IMR-90 (cell line): Measurements from ENCODE around the gene LUC7L. TPM values are rescaled to one million over a fixed set of nuclear protein-coding genes. Genes with fewer than 3 reads are reported as not detected.
"Not testable (repeated sequence)": the region's sequence is repeated elsewhere in the genome, so short reads cannot be mapped to it uniquely, and the experiment has no call there.

Source experiments
- ATAC-seq: fragments of 200-7000 bp; cut with Tn5 transposase; 2 replicates; pipeline ENCODE4 v1.9.1; 2020; ENCODE audit warnings: low read depth, mild to moderate bottlenecking, moderate library complexity
- BruUV-seq: library from RNA; stranded (reverse); fragments of 400-500 nt; replicated peaks from 2 replicates; lab custom pipeline; 2021; lab: Mats Ljungman, UMichigan
- CTCF ChIA-PET: fragments of 300-600 bp; formaldehyde crosslinking; extraction: SDS; loops from one replicate; lab custom pipeline; 2021; ENCODE audit warnings: antibody characterized with exemption; lab: Yijun Ruan, JAX
- POLR2A ChIA-PET: fragments of 300-600 bp; sonication (Branson Sonifier 250); formaldehyde crosslinking; loops from one replicate; lab custom pipeline; 2022; ENCODE audit warnings: antibody characterized with exemption; ENCODE audit not compliant: unreplicated experiment; lab: Charles Lee
- DNase-seq: peaks from one replicate; pipeline ENCODE4 v3.0.0; 2013
- H2AFZ ChIP-seq: replicated peaks from 2 replicates; pipeline ENCODE3; 2013; ENCODE audit warnings: low read length, mild to moderate bottlenecking; ENCODE audit not compliant: poor library complexity
- H2AK5ac ChIP-seq: 2 replicates; pipeline ENCODE4 v1.6.1; 2013; ENCODE audit warnings: low read depth, low read length, inconsistent platforms
- H2AK9ac ChIP-seq: replicated peaks from 2 replicates; pipeline ENCODE3; 2013; ENCODE audit warnings: mild to moderate bottlenecking, low read depth, low read length, moderate library complexity; ENCODE audit not compliant: poor library complexity
- H2BK120ac ChIP-seq: 2 replicates; pipeline ENCODE4 v1.6.1; 2013; ENCODE audit warnings: low read depth, low read length, inconsistent platforms
- H2BK15ac ChIP-seq: 3 replicates; pipeline ENCODE4 v1.6.1; 2013; ENCODE audit warnings: low read depth, low read length, inconsistent platforms
- H2BK20ac ChIP-seq: 2 replicates; pipeline ENCODE4 v1.6.1; 2013; ENCODE audit warnings: low read depth, mild to moderate bottlenecking, inconsistent platforms, low read length, moderate library complexity
- H2BK5ac ChIP-seq: 2 replicates; pipeline ENCODE4 v1.6.1; 2013; ENCODE audit warnings: mild to moderate bottlenecking, low read depth, low read length, inconsistent platforms; ENCODE audit not compliant: poor library complexity, severe bottlenecking
- H3K14ac ChIP-seq: replicated peaks from 2 replicates; pipeline ENCODE4 v1.6.1; 2013; ENCODE audit warnings: low read depth, low read length, inconsistent platforms
- H3K18ac ChIP-seq: 2 replicates; pipeline ENCODE4 v1.6.1; 2013; ENCODE audit warnings: low read depth, low read length, control low read depth
- H3K23ac ChIP-seq: 2 replicates; pipeline ENCODE4 v1.6.1; 2013; ENCODE audit warnings: low read depth, low read length, inconsistent platforms
- H3K27ac ChIP-seq: 2 replicates; pipeline ENCODE4 v1.5.1; 2013; ENCODE audit warnings: mild to moderate bottlenecking, control low read depth, low read length; ENCODE audit not compliant: insufficient read depth
- H3K27me3 ChIP-seq: 2 replicates; pipeline ENCODE4 v1.6.1; 2013; ENCODE audit warnings: low read length; ENCODE audit not compliant: control insufficient read depth, insufficient read depth
- H3K36me3 ChIP-seq: 2 replicates; pipeline ENCODE4 v1.6.1; 2013; ENCODE audit warnings: low read length, mixed read lengths; ENCODE audit not compliant: control insufficient read depth, insufficient read depth
- H3K4ac ChIP-seq: 2 replicates; pipeline ENCODE4 v1.6.1; 2013; ENCODE audit warnings: low read depth, low read length, inconsistent platforms
- H3K4me1 ChIP-seq: 2 replicates; pipeline ENCODE4 v1.6.1; 2013; ENCODE audit warnings: low read length, mixed read lengths; ENCODE audit not compliant: control insufficient read depth, insufficient read depth
- H3K4me2 ChIP-seq: 2 replicates; pipeline ENCODE4 v1.6.1; 2013; ENCODE audit warnings: low read depth, mild to moderate bottlenecking, control low read depth, low read length, moderate library complexity
- H3K4me3 ChIP-seq: 2 replicates; pipeline ENCODE4 v1.5.1; 2013; ENCODE audit warnings: low read depth, mild to moderate bottlenecking, control low read depth, low read length, moderate library complexity; ENCODE audit not compliant: insufficient read depth
- H3K56ac ChIP-seq: 2 replicates; pipeline ENCODE4 v1.6.1; 2013; ENCODE audit warnings: low read length, inconsistent platforms; ENCODE audit not compliant: insufficient read depth; ENCODE audit errors: extremely low read depth
- H3K79me1 ChIP-seq, 2 experiments: 2 replicates each; pipeline ENCODE4 v1.6.1; 2013; ENCODE audit warnings: low read length in 2 of 2, inconsistent platforms in 1 of 2, low read depth in 1 of 2
- H3K9ac ChIP-seq: 2 replicates; pipeline ENCODE4 v1.6.1; 2013; ENCODE audit warnings: low read depth, low read length, control low read depth
- H3K9me1 ChIP-seq: 2 replicates; pipeline ENCODE4 v1.6.1; 2013; ENCODE audit warnings: low read length, inconsistent platforms; ENCODE audit not compliant: insufficient read depth
- H3K9me3 ChIP-seq: 2 replicates; pipeline ENCODE4 v1.6.1; 2013; ENCODE audit warnings: low read length; ENCODE audit not compliant: control insufficient read depth, insufficient read depth
- H4K20me1 ChIP-seq: 2 replicates; pipeline ENCODE4 v1.6.1; 2013; ENCODE audit warnings: low read length, inconsistent platforms; ENCODE audit not compliant: insufficient read depth
- H4K5ac ChIP-seq: 2 replicates; pipeline ENCODE4 v1.6.1; 2013; ENCODE audit warnings: mild to moderate bottlenecking, low read depth, low read length, control low read depth
- H4K8ac ChIP-seq, 2 experiments: 2 replicates each; pipeline ENCODE4 v1.6.1; 2013; ENCODE audit warnings: low read depth in 2 of 2, low read length in 2 of 2, control low read depth in 1 of 2, inconsistent platforms in 1 of 2
- H4K91ac ChIP-seq: 2 replicates; pipeline ENCODE4 v1.6.1; 2013; ENCODE audit warnings: low read depth, low read length, inconsistent platforms; ENCODE audit not compliant: insufficient read depth
- WGBS, 2 experiments: methylation state at CpG; one replicate each; pipeline versions ENCODE4 v1.1.5 to v1.1.7; 2013; ENCODE audit warnings: missing lambda C conversion rate in 2 of 2; ENCODE audit not compliant: insufficient read length in 1 of 2; ENCODE audit errors: extremely low coverage in 2 of 2; 5-methylcytosine and 5-hydroxymethylcytosine counted together
- dilution Hi-C: fragments of 300-500 bp; cut with HindIII; formaldehyde crosslinking; loops from one replicate; pipeline ENCODE4 v1.14.3; 2018; ENCODE audit warnings: low sequenced_read_pairs; ENCODE audit not compliant: unreplicated experiment
- in situ Hi-C: fragments of 300-500 bp; cut with MboI; formaldehyde crosslinking; loops from 3 replicates; pipeline ENCODE4 v1.14.3; 2019; ENCODE audit warnings: low sequenced_read_pairs, inconsistent platforms, mixed read lengths
- intact Hi-C: fragments of 100-400 bp; cut with micrococcal nuclease; formaldehyde crosslinking; loops from 2 replicates; pipeline ENCODE4 v1.10.0; 2022
- polyA plus RNA-seq, 3 experiments: library from polyadenylated mRNA; depleted of rRNA; stranded (reverse); fragments of >200 nt; gene quantifications; 2 replicates each; pipeline ENCODE4 v1.2.3, GENCODE V29; 2012; ENCODE audit warnings: low replicate concordance in 1 of 3
- total RNA-seq: library from RNA; depleted of rRNA; stranded (reverse); fragments of >200 nt; gene quantifications from 2 replicates; pipeline ENCODE4 v1.2.3, GENCODE V29; 2012

Gene LUC7L
- total and polyA plus RNA-seq, 2 of the 4 experiments (the other 2 are of a cell fraction): 21.5 to 55.6 TPM

- H3K23ac ChIP-seq, H3K79me1 ChIP-seq, dilution Hi-C loops, BruUV-seq, POLR2A ChIA-PET, H4K91ac ChIP-seq, H4K5ac ChIP-seq, H3K56ac ChIP-seq, H3K4me2 ChIP-seq, H3K14ac ChIP-seq, H2AK5ac ChIP-seq, H3K9me3 ChIP-seq, H2AK9ac ChIP-seq, DNase-seq, CTCF ChIA-PET, H3K4ac ChIP-seq, H3K36me3 ChIP-seq, H3K18ac ChIP-seq, H2BK5ac ChIP-seq, H2BK20ac ChIP-seq, H2BK120ac ChIP-seq, ATAC-seq, H2AFZ ChIP-seq, H3K9ac ChIP-seq, H4K20me1 ChIP-seq, H4K8ac ChIP-seq, H3K4me3 ChIP-seq, in situ Hi-C loops, H3K9me1 ChIP-seq, intact Hi-C loops, H3K4me1 ChIP-seq, H2BK15ac ChIP-seq, H3K27ac ChIP-seq: not testable (repeated sequence)
- peaks cover 16% of the 10 kb centered on the region for H3K27me3 ChIP-seq
- no CpG with 5 or more reads among the region's 74 CpGs for WGBS, 2 experiments
Measured at GRCh38 chr16:153550-154216, 75.6 kb downstream of the LUC7L start.

GRCh38 chr16:153129-153521 is 76.1 kb downstream of the LUC7L start:
- H2AK9ac ChIP-seq, H3K4me1 ChIP-seq, H2BK120ac ChIP-seq, H3K9me3 ChIP-seq, H3K27ac ChIP-seq, H3K9ac ChIP-seq, H2BK15ac ChIP-seq, H3K4me3 ChIP-seq, H3K4ac ChIP-seq, H3K36me3 ChIP-seq, POLR2A ChIA-PET, intact Hi-C loops, H3K18ac ChIP-seq, H4K20me1 ChIP-seq, in situ Hi-C loops, BruUV-seq, H3K9me1 ChIP-seq, H2AK5ac ChIP-seq, H2BK5ac ChIP-seq, ATAC-seq, H3K56ac ChIP-seq, H3K4me2 ChIP-seq, CTCF ChIA-PET, dilution Hi-C loops, H3K14ac ChIP-seq, DNase-seq, H3K79me1 ChIP-seq, H4K91ac ChIP-seq, H2AFZ ChIP-seq, H4K8ac ChIP-seq, H3K23ac ChIP-seq, H2BK20ac ChIP-seq, H4K5ac ChIP-seq: not testable (repeated sequence)
- no CpG with 5 or more reads among the region's 6 CpGs for WGBS, 2 experiments
- H3K27me3 ChIP-seq: peaks cover 13% of the 10 kb centered on the region
